Measurements from ENCODE around the gene CD81. TPM values are rescaled to one million over a fixed set of nuclear protein-coding genes. Genes with fewer than 3 reads are reported as not detected.

Gene CD81
- total and polyA plus RNA-seq, 2 experiments from 2014 or later: 88.6 to 290 TPM

DNA sequence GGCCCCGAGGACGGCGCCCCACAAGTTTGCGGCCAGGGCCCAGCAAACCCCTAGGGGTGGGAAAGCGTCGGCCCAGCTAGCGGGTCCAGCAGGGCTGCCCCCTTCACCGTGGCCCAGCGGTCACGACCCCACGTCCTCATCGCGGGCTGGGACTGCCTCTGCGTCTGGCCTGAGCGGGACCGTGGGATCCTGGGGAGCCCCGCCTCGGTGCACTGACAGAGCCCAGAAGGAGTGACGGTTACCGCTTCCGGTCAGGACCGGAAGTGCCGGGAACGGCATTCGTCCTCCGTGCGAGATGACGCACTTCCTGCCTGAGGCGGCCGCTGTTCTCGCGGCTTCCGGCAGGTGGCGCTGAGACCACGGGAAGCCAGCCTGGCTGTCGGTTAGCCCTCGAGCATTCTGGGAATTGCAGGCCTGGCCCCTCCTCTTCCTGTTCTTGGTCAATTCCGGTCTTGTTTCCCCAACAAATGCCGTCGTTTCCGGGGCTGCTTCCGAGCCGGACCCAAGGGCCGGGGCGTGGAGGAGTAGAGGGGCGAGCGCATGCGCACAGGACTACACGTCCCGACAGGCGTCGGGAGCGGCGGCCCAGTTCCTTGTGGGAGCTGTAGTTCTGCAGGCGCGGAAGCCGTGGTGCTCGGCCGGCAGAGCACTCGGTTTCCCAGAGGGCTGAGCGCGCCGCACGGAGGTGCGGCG lies 23.1 kb downstream of the CD81 start, which contains the start of gene TSSC4:
TSSC4 (plus strand) TSS at position 682 of the 693 bp plus-strand sequence. CDS start 1,884 bp downstream, outside the sequence.
- peak within 1 kb of the TSS; percentile 89 for H3K27ac ChIP-seq (ENCODE audit: low read depth)
- Mint-ChIP-seq H3K27me3 (ENCODE audit: insufficient read depth, low read depth, poor library complexity) (peaks cover 14% of the 10 kb centered on the region), H3K4me3 (peak within 1 kb of the TSS; percentile 89), H3K27ac (peak within 1 kb of the TSS; percentile 91), H3K36me3 (ENCODE audit: low read depth) (peaks cover 19% of the 10 kb centered on the region; the same call in 2 of the 3 replicates), H3K9me3 (no peaks in the 10 kb centered on the region), H3K4me1 (peaks cover 3% of the 10 kb centered on the region; the same call in 2 of the 3 replicates)
- H3K79me2 ChIP-seq (replicated peaks; ENCODE audit: insufficient read depth): peaks cover 12% of the 10 kb centered on the region
- no peaks in the 10 kb centered on the region for H3F3A ChIP-seq (replicated peaks; ENCODE audit: low read depth)
- H4K20me1 ChIP-seq (replicated peaks; ENCODE audit: insufficient read depth): no peaks in the 10 kb centered on the region
- no peaks in the 10 kb centered on the region; the same call in 1 of the 2 replicates for H3K36me3 ChIP-seq (ENCODE audit: insufficient read depth)
- peak; percentile 86 for ATAC-seq
- peak within 1 kb of the TSS; percentile 96 for H3K4me3 ChIP-seq
- no peak for TF ChIP-seq ZNF114 (CRISPR knock-in tag; IDR thresholded peaks at IDR 0.05)
- TF ChIP-seq NANOG (IDR thresholded peaks at IDR 0.05; ENCODE audit: borderline replicate concordance): no peak
- peak; percentile 95 for TF ChIP-seq CREB1 (CRISPR knock-in tag; IDR thresholded peaks at IDR 0.05; ENCODE audit: low read depth)
- TF ChIP-seq, protein P1, sequence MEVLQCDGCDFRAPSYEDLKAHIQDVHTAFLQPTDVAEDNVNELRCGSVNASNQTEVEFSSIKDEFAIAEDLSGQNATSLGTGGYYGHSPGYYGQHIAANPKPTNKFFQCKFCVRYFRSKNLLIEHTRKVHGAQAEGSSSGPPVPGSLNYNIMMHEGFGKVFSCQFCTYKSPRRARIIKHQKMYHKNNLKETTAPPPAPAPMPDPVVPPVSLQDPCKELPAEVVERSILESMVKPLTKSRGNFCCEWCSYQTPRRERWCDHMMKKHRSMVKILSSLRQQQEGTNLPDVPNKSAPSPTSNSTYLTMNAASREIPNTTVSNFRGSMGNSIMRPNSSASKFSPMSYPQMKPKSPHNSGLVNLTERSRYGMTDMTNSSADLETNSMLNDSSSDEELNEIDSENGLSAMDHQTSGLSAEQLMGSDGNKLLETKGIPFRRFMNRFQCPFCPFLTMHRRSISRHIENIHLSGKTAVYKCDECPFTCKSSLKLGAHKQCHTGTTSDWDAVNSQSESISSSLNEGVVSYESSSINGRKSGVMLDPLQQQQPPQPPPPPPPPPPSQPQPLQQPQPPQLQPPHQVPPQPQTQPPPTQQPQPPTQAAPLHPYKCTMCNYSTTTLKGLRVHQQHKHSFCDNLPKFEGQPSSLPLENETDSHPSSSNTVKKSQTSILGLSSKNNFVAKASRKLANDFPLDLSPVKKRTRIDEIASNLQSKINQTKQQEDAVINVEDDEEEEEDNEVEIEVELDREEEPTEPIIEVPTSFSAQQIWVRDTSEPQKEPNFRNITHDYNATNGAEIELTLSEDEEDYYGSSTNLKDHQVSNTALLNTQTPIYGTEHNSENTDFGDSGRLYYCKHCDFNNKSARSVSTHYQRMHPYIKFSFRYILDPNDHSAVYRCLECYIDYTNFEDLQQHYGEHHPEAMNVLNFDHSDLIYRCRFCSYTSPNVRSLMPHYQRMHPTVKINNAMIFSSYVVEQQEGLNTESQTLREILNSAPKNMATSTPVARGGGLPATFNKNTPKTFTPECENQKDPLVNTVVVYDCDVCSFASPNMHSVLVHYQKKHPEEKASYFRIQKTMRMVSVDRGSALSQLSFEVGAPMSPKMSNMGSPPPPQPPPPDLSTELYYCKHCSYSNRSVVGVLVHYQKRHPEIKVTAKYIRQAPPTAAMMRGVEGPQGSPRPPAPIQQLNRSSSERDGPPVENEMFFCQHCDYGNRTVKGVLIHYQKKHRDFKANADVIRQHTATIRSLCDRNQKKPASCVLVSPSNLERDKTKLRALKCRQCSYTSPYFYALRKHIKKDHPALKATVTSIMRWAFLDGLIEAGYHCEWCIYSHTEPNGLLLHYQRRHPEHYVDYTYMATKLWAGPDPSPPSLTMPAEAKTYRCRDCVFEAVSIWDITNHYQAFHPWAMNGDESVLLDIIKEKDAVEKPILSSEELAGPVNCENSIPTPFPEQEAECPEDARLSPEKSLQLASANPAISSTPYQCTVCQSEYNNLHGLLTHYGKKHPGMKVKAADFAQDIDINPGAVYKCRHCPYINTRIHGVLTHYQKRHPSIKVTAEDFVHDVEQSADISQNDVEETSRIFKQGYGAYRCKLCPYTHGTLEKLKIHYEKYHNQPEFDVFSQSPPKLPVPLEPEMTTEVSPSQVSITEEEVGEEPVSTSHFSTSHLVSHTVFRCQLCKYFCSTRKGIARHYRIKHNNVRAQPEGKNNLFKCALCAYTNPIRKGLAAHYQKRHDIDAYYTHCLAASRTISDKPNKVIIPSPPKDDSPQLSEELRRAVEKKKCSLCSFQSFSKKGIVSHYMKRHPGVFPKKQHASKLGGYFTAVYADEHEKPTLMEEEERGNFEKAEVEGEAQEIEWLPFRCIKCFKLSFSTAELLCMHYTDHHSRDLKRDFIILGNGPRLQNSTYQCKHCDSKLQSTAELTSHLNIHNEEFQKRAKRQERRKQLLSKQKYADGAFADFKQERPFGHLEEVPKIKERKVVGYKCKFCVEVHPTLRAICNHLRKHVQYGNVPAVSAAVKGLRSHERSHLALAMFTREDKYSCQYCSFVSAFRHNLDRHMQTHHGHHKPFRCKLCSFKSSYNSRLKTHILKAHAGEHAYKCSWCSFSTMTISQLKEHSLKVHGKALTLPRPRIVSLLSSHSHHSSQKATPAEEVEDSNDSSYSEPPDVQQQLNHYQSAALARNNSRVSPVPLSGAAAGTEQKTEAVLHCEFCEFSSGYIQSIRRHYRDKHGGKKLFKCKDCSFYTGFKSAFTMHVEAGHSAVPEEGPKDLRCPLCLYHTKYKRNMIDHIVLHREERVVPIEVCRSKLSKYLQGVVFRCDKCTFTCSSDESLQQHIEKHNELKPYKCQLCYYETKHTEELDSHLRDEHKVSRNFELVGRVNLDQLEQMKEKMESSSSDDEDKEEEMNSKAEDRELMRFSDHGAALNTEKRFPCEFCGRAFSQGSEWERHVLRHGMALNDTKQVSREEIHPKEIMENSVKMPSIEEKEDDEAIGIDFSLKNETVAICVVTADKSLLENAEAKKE (CRISPR knock-in tag; IDR thresholded peaks at IDR 0.05): no peak
- TF ChIP-seq, protein P2, sequence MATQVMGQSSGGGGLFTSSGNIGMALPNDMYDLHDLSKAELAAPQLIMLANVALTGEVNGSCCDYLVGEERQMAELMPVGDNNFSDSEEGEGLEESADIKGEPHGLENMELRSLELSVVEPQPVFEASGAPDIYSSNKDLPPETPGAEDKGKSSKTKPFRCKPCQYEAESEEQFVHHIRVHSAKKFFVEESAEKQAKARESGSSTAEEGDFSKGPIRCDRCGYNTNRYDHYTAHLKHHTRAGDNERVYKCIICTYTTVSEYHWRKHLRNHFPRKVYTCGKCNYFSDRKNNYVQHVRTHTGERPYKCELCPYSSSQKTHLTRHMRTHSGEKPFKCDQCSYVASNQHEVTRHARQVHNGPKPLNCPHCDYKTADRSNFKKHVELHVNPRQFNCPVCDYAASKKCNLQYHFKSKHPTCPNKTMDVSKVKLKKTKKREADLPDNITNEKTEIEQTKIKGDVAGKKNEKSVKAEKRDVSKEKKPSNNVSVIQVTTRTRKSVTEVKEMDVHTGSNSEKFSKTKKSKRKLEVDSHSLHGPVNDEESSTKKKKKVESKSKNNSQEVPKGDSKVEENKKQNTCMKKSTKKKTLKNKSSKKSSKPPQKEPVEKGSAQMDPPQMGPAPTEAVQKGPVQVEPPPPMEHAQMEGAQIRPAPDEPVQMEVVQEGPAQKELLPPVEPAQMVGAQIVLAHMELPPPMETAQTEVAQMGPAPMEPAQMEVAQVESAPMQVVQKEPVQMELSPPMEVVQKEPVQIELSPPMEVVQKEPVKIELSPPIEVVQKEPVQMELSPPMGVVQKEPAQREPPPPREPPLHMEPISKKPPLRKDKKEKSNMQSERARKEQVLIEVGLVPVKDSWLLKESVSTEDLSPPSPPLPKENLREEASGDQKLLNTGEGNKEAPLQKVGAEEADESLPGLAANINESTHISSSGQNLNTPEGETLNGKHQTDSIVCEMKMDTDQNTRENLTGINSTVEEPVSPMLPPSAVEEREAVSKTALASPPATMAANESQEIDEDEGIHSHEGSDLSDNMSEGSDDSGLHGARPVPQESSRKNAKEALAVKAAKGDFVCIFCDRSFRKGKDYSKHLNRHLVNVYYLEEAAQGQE (IDR thresholded peaks at IDR 0.05; ENCODE audit: unreplicated experiment): no peak
- TF ChIP-seq, protein P3, sequence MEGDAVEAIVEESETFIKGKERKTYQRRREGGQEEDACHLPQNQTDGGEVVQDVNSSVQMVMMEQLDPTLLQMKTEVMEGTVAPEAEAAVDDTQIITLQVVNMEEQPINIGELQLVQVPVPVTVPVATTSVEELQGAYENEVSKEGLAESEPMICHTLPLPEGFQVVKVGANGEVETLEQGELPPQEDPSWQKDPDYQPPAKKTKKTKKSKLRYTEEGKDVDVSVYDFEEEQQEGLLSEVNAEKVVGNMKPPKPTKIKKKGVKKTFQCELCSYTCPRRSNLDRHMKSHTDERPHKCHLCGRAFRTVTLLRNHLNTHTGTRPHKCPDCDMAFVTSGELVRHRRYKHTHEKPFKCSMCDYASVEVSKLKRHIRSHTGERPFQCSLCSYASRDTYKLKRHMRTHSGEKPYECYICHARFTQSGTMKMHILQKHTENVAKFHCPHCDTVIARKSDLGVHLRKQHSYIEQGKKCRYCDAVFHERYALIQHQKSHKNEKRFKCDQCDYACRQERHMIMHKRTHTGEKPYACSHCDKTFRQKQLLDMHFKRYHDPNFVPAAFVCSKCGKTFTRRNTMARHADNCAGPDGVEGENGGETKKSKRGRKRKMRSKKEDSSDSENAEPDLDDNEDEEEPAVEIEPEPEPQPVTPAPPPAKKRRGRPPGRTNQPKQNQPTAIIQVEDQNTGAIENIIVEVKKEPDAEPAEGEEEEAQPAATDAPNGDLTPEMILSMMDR (conservative IDR thresholded peaks at IDR 0.05; ENCODE audit: low read depth in 2 of 2): peak; percentile 81 to 99
- no peak for TF ChIP-seq JUNB (IDR thresholded peaks at IDR 0.05; ENCODE audit: unreplicated experiment)
- peak; percentile 79 for TF ChIP-seq POLR2AphosphoS5 (IDR thresholded peaks at IDR 0.05; ENCODE audit: low read depth)
- TF ChIP-seq, protein P4, sequence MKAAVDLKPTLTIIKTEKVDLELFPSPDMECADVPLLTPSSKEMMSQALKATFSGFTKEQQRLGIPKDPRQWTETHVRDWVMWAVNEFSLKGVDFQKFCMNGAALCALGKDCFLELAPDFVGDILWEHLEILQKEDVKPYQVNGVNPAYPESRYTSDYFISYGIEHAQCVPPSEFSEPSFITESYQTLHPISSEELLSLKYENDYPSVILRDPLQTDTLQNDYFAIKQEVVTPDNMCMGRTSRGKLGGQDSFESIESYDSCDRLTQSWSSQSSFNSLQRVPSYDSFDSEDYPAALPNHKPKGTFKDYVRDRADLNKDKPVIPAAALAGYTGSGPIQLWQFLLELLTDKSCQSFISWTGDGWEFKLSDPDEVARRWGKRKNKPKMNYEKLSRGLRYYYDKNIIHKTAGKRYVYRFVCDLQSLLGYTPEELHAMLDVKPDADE (IDR thresholded peaks at IDR 0.05): peak; percentile 99
- peak within 1 kb of the TSS; percentile 34 for H2AFZ ChIP-seq
- peak within 1 kb of the TSS; percentile 95 for H3K4me2 ChIP-seq
- H3K9me2 ChIP-seq (ENCODE audit: insufficient read depth): no peaks in the 10 kb centered on the region
- peak; percentile 100 for DNase-seq (ENCODE audit: low spot score)
- peaks cover 6% of the 10 kb centered on the region; the same call in 1 of the 2 replicates for H3K4me1 ChIP-seq (ENCODE audit: insufficient read depth)
- no peaks in the 10 kb centered on the region for H3K27me3 ChIP-seq (ENCODE audit: insufficient read depth)
